Mesangial cell (primary cell): ENCODE measurements around the gene EGFR. TPM values are rescaled to one million over a fixed set of nuclear protein-coding genes. Genes with fewer than 3 reads are reported as not detected.

Experiments
- total RNA-seq: library from RNA; depleted of rRNA; stranded (reverse); fragments of >200 nt; gene quantifications from 2 replicates; pipeline ENCODE4 v1.2.3, GENCODE V29; 2015

Gene EGFR
- total RNA-seq, result 40.4 and 45.3 TPM in 2 replicates

DNA sequence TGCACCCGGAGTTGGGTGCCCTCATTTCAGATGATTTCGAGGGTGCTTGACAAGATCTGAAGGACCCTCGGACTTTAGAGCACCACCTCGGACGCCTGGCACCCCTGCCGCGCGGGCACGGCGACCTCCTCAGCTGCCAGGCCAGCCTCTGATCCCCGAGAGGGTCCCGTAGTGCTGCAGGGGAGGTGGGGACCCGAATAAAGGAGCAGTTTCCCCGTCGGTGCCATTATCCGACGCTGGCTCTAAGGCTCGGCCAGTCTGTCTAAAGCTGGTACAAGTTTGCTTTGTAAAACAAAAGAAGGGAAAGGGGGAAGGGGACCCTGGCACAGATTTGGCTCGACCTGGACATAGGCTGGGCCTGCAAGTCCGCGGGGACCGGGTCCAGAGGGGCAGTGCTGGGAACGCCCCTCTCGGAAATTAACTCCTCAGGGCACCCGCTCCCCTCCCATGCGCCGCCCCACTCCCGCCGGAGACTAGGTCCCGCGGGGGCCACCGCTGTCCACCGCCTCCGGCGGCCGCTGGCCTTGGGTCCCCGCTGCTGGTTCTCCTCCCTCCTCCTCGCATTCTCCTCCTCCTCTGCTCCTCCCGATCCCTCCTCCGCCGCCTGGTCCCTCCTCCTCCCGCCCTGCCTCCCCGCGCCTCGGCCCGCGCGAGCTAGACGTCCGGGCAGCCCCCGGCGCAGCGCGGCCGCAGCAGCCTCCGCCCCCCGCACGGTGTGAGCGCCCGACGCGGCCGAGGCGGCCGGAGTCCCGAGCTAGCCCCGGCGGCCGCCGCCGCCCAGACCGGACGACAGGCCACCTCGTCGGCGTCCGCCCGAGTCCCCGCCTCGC is at the start of gene EGFR:
EGFR (plus strand) TSS at position 657 of the 830 bp plus-strand sequence. CDS start 261 bp downstream, outside the sequence.

